Prostate gland (tissue), 2 donors: ENCODE results near the gene AGFG1.

Experiments
- CTCF ChIP-seq, 4 experiments: fragments of 200-600 bp in 2 of 4; fragments of 450-650 bp in 2 of 4; sonication (generic) in 2 of 4; IDR thresholded peaks; 1 replicate in 3 of 4; 2 replicates in 1 of 4; pipeline ENCODE4 v1.5.1; 2016 to 2019; ENCODE audit warnings: antibody characterized with exemption in 4 of 4, mild to moderate bottlenecking in 2 of 4, moderate library complexity in 2 of 4
- POLR2A ChIP-seq: fragments of 450-650 bp; IDR thresholded peaks from one replicate; pipeline ENCODE4 v1.6.1; 2016; ENCODE audit warnings: antibody characterized with exemption, mild to moderate bottlenecking

DNA sequence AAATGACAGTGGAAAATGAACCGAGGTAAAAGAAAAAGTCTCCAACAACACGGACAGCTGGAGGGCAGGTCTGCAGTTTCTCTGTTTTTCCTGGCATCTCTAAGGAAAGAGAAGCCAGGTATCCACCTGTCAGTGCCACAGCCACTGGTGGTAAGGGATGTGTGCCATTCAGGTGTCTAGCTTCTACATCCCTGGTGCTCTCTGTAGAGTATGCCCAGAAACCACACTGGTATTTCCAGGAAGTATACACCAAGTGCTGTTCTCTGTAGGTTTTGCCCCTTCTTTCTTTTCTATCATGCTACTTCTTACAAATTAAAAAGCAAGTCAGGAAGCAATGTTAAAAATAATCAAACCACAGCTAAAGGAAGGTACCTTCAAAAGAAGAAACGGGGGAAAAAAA lies 7.6 kb upstream of the AGFG1 start:
- TF ChIP-seq POLR2A (no peak), CTCF (IDR thresholded peaks at IDR 0.05) (no peak)
